Measurements from ENCODE around the gene LCN12. TPM values are rescaled to one million over a fixed set of nuclear protein-coding genes. Genes with fewer than 3 reads are reported as not detected.

The LCN12 gene
- total RNA-seq, 1 experiment from 2014 or later: 4.2 TPM

GRCh38 chr9:136920069-136920468, 32.0 kb upstream of the LCN12 start:
- Histone ChIP-seq H3K9ac (ENCODE audit: low read length) (no peak overlapping the region), H3K36me3 (ENCODE audit: control insufficient read depth in 1 of 2, insufficient read depth in 2 of 2, low read length in 2 of 2) (peaks cover 15 to 47% of the 10 kb centered on the region in 2 experiments; a peak in 3 of 4 replicates), H2AFZ (ENCODE audit: low read depth, low read length, poor library complexity, severe bottlenecking) (no peak overlapping the region), H4K20me1 (ENCODE audit: insufficient read depth) (no peaks in the 10 kb centered on the region), H3K4me3 (replicated peaks in 1 of 2; ENCODE audit: low read depth in 1 of 2, low read length in 2 of 2) (no peak overlapping the region), H3K9me2 (ENCODE audit: insufficient read depth) (no peaks in the 10 kb centered on the region), H3K9me3 (ENCODE audit: control insufficient read depth in 1 of 2, insufficient read depth in 1 of 2, low read depth in 1 of 2, low read length in 2 of 2) (no peaks in the 10 kb centered on the region), H3K27ac (ENCODE audit: low read depth, low read length) (no peak overlapping the region), H3K4me2 (ENCODE audit: low read length) (no peak overlapping the region), H3K27me3 (ENCODE audit: insufficient read depth, low read length) (no peaks in the 10 kb centered on the region), H3K79me2 (ENCODE audit: insufficient read depth, low read length) (peaks cover 7% of the 10 kb centered on the region; the same call in 1 of the 2 replicates), H3K4me1 (ENCODE audit: control insufficient read depth in 1 of 2, insufficient read depth in 2 of 2, low read length in 2 of 2) (no peaks in the 10 kb centered on the region)
- DNase-seq (ENCODE audit: low read depth, low spot score) (no peak), ATAC-seq (no peak)
- ChIA-PET POLR2A (no interaction called here), CTCF (no interaction called here), RAD21 (ENCODE audit: low non-redundant PET in 1 of 2, low total read pairs in 2 of 2, uncharacterized antibody in 2 of 2, unreplicated experiment in 2 of 2) (no interaction called here)
- intact Hi-C loops (cut with micrococcal nuclease): no loop called here
- TF ChIP-seq CEBPB (IDR thresholded peaks at IDR 0.05; ENCODE audit: low read depth): no peak
- no peak for TF ChIP-seq CBX3 (IDR thresholded peaks at IDR 0.05; ENCODE audit: low read depth)
- TF ChIP-seq ZNF274 (IDR thresholded peaks at IDR 0.05; ENCODE audit: low read depth, low read length): no peak
- TF ChIP-seq YY1 (IDR thresholded peaks at IDR 0.05; ENCODE audit: extremely low read depth, insufficient replicate concordance, low read depth, low read length): no peak
- TF ChIP-seq EZH2phosphoT487 (IDR thresholded peaks at IDR 0.05; ENCODE audit: borderline replicate concordance): no peak
- BruUV-seq (replicated peaks): no TSS peak

GRCh38 chr9:136920734-136921231, 31.3 kb upstream of the LCN12 start:
- no peaks in the 10 kb centered on the region for H4K20me1 ChIP-seq (ENCODE audit: insufficient read depth)
- ATAC-seq: no peak
- ChIA-PET CTCF (no interaction called here), RAD21 (ENCODE audit: low non-redundant PET in 1 of 2, low total read pairs in 2 of 2, uncharacterized antibody in 2 of 2, unreplicated experiment in 2 of 2) (no interaction called here), POLR2A (no interaction called here)
- no peak overlapping the region for H3K9ac ChIP-seq (ENCODE audit: low read length)
- no peak for DNase-seq (ENCODE audit: low read depth, low spot score)
- TSS peak; percentile 33 for BruUV-seq (replicated peaks)
- no peaks in the 10 kb centered on the region for H3K9me2 ChIP-seq (ENCODE audit: insufficient read depth)
- no peak overlapping the region for H3K27ac ChIP-seq (ENCODE audit: low read depth, low read length)
- H3K79me2 ChIP-seq (ENCODE audit: insufficient read depth, low read length): peaks cover 2% of the 10 kb centered on the region; the same call in 1 of the 2 replicates
- H3K27me3 ChIP-seq (ENCODE audit: insufficient read depth, low read length): no peaks in the 10 kb centered on the region
- TF ChIP-seq POLR2A (IDR thresholded peaks at IDR 0.05; ENCODE audit: borderline replicate concordance, extremely low read depth, insufficient read depth, insufficient read length) (no peak), CBX3 (IDR thresholded peaks at IDR 0.05; ENCODE audit: low read depth) (no peak), POLR2AphosphoS5 (IDR thresholded peaks at IDR 0.05; ENCODE audit: low read depth, low read length) (no peak), TCF7L2 (IDR thresholded peaks at IDR 0.05; ENCODE audit: borderline replicate concordance, extremely low read depth, insufficient read depth, insufficient read length) (no peak), EGR1 (IDR thresholded peaks at IDR 0.05; ENCODE audit: low read depth) (no peak), YY1 (IDR thresholded peaks at IDR 0.05; ENCODE audit: extremely low read depth, insufficient replicate concordance, low read depth, low read length) (no peak), RAD21 (IDR thresholded peaks at IDR 0.05; ENCODE audit: low read depth) (no peak), JUND (IDR thresholded peaks at IDR 0.05) (no peak), FOSL1 (IDR thresholded peaks at IDR 0.05; ENCODE audit: low read depth) (no peak), EZH2 (IDR thresholded peaks at IDR 0.05) (no peak), ELF1 (IDR thresholded peaks at IDR 0.05; ENCODE audit: borderline replicate concordance, low read depth) (no peak)
- H2AFZ ChIP-seq (ENCODE audit: low read depth, low read length, poor library complexity, severe bottlenecking): no peak overlapping the region
- H3K36me3 ChIP-seq (ENCODE audit: control insufficient read depth in 1 of 2, insufficient read depth in 2 of 2, low read length in 2 of 2): peaks cover 17 to 44% of the 10 kb centered on the region in 2 experiments; a peak in 3 of 4 replicates
- intact Hi-C loops (cut with micrococcal nuclease): no loop called here
- no peaks in the 10 kb centered on the region for H3K9me3 ChIP-seq (ENCODE audit: control insufficient read depth in 1 of 2, insufficient read depth in 1 of 2, low read depth in 1 of 2, low read length in 2 of 2)
- no peak overlapping the region for H3K4me2 ChIP-seq (ENCODE audit: low read length)
- no peak overlapping the region for H3K4me3 ChIP-seq (replicated peaks in 1 of 2; ENCODE audit: low read depth in 1 of 2, low read length in 2 of 2)
- no peaks in the 10 kb centered on the region for H3K4me1 ChIP-seq (ENCODE audit: control insufficient read depth in 1 of 2, insufficient read depth in 2 of 2, low read length in 2 of 2)
